HG02840 (cell line): Measurements from ENCODE around the gene CTDP1.
"Not testable (repeated sequence)": the region's sequence is repeated elsewhere in the genome, so short reads cannot be mapped to it uniquely, and the experiment has no call there.

Experiments used
- ATAC-seq: cut with Tn5 transposase; IDR thresholded peaks from one replicate; pipeline ENCODE4 v1.9.1; 2021; ENCODE audit warnings: mild to moderate bottlenecking, moderate library complexity, moderate number of reproducible peaks; ENCODE audit not compliant: unreplicated experiment, low FRiP score

The CTDP1 gene

DNA sequence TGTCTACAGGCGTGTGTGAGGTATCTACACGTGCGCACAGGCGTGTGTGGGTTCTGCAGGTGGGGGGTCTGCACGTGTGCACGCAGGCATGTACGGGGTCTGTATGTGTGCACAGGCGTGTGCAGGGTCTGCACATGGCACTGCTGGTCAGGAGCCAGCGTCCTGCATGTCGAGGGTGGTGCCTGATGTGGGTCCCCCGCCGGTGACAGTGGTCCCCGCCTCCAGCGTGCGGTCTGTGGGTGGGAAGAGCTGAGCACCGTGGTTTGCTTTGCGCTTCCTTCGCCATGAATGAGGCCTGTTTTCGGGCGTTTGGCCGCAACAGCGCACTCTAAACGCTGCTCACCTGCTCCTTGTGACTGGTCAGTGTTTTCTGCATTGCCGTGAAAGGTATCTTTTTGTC lies 57.2 kb downstream of the CTDP1 start:
- no peak for ATAC-seq

DNA sequence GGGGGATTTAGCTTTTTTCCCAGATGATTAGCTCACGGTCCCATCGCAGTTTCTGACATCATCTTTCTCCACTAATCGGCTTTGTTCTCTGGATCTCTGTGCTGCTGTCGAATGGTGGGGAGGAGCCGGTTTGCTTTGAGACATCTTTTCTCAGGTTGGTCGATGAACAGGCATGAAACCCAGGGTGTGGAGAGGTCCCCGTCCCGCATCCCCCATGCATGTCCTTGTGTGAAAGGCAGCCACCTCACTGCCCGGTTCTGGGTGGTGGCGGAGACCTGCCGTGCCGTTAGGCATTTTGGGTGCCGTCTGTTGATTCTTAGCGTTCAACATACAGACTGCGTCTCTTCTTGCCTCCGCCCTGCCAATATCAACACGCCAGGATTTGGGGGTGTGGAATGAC lies 57.8 kb downstream of the CTDP1 start:
- no peak for ATAC-seq

- ATAC-seq, result no peak
Measured at GRCh38 chr18:79738041-79738461, 58.4 kb downstream of the CTDP1 start.

GRCh38 chr18:79738581-79739439 lies 59.2 kb downstream of the CTDP1 start:
- no peak for ATAC-seq

- ATAC-seq, result no peak
Measured at GRCh38 chr18:79739440-79739778, 59.8 kb downstream of the CTDP1 start.

- not testable (repeated sequence) for ATAC-seq
Measured at GRCh38 chr18:79740047-79740446, 60.4 kb downstream of the CTDP1 start.

DNA sequence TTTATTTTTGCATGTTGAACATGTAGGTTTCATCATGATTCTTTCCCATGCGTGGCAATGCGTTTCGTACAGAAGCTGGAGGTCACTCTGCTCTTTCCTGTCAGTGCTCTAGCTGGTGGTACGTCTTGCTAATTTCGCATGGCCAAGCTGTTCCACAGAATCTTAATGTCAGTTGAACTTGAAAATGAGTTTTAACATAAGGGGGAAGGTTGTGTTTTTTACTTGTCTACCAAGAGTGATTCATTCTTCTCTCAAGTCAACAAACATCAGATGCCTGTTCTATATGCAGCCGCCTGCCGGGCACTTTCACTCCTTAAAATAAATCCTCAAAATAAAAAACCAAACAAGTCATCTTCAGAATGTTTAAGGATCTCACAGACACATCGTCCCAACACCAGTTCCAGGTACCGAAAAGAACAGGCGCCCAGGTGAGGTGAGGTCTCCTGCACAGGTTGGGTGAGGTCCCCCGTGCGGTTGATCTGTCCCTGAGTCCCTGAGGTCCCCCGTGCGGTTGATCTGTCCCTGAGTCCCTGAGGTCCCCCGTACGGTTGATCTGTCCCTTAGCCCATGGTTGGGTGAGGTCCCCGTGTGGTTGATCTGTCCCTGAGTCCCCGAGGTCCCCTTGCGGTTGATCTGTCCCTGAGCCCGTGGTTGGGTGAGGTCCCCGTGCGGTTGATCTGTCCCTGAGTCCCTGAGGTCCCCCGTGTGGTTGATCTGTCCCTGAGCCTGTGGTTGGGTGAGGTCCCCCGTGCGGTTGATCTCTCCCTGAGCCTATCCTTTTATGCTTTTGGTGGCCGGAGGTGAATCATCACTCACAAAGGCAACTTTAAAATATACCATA lies 61.1 kb downstream of the CTDP1 start:
- no peak for ATAC-seq

DNA sequence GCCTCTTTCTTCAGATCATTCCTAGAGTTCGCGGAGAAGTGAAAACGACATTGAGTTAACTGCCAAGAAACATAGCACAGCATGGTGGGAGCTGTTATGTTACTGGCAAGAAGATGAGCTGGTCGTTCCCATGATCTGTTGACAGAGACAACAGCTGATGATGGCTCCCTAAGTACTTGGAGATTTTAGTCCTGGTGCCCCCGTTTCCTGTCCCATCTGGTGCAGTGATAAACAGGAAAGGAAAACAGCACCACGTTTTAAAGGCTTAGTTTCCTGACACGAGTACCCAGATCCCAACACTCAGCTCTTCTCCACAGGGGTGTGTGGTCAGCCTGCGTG lies 61.7 kb downstream of the CTDP1 start:
- no peak for ATAC-seq

GRCh38 chr18:79742076-79742475 lies 62.5 kb downstream of the CTDP1 start:
- no peak for ATAC-seq

DNA sequence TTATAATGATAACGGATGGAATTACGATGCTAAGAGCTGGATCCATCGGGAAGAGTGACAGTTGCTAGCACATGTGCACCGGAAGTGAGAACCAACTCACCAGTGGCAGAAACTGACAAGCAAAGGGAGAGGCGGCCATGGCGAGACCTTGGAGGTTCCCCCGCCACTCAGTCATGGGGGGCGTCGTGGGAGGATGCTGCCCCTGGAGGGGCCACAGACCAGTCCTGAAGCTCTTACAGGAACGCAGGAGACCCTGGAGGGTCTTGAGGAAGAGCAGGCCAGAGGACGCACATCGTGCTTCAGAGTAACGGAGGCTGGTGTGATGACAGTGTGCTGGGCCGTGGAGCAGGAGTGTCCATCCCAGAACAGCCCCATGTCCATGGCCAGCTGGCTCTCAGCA lies 65.0 kb downstream of the CTDP1 start:
- no peak for ATAC-seq

DNA sequence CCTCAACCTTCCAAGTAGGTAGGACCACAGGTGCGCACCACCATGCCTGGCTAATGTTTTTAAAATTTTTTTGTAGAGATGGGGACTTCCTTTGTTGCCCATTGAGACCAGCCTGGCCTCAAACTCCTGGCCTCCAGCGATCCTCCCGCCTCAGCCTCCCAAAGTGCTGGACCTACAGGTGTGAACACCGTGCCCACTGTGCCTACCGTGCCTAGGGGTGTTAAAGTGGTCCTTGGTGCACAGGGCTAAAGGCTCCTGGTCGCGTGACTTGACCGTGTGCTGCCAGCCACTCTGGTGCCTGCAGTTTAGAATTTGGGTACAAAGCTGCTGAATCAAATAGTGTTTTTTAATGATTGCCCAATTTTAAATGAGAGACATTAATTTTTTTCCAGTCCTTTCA lies 67.1 kb downstream of the CTDP1 start:
- no peak for ATAC-seq

GRCh38 chr18:79747156-79747845 lies 67.7 kb downstream of the CTDP1 start:
- no peak for ATAC-seq

DNA sequence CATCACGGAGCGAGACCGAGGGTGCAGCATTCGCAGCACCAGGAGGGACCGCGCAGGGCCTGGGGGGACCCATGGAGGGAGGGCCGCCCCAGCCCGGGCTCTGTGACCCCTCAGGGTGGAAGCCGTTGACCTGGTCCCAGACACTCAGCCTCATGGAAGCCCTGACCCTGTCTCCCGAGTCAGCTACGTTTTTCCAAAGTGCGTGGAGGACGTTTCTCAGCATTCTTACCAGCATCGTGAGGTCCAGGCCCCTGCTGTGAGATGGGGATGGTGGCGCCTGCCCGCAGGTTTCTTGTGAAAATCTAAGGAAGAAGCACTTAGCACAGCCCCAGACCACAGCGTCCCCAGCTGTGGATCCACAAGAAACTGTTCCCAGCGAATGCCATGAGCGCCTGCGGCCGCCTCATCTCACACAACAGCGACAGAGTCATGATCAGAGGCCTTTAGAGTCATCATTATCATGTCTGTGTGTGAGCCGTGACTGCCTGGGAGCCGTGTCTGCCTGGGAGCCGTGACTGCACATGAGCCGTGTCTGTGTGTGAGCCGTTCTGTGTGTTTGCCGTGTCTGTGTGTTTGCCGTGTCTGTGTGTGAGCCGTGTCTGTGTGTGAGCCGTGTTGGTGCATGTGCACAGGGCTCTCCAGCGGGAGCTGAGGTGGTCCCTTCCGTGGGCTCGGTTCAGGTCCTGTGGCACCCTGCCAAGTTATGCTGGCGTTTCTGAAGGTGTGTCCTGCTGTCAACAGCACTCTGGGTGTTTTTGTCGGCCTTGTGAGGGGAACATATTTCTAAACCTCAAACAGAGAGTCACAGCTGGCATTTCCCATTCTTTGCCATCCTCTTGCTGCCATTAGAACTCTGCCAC lies 68.9 kb downstream of the CTDP1 start:
- ATAC-seq, result no peak

GRCh38 chr18:79749251-79750191 lies 69.9 kb downstream of the CTDP1 start:
- ATAC-seq, result no peak

GRCh38 chr18:79750980-79751571 lies 71.5 kb downstream of the CTDP1 start:
- no peak for ATAC-seq

GRCh38 chr18:79751918-79752578 lies 72.4 kb downstream of the CTDP1 start:
- ATAC-seq, result not testable (repeated sequence)

- ATAC-seq, result not testable (repeated sequence)
Measured at GRCh38 chr18:79752946-79753345, 73.3 kb downstream of the CTDP1 start.

GRCh38 chr18:79753391-79753851 lies 73.8 kb downstream of the CTDP1 start:
- no peak for ATAC-seq
